Measurements from ENCODE around the gene DENND5A. TPM values are rescaled to one million over a fixed set of nuclear protein-coding genes. Genes with fewer than 3 reads are reported as not detected.

Gene DENND5A
- total RNA-seq, 2 donors from 2014 or later: 75.8 to 96.7 TPM

DNA sequence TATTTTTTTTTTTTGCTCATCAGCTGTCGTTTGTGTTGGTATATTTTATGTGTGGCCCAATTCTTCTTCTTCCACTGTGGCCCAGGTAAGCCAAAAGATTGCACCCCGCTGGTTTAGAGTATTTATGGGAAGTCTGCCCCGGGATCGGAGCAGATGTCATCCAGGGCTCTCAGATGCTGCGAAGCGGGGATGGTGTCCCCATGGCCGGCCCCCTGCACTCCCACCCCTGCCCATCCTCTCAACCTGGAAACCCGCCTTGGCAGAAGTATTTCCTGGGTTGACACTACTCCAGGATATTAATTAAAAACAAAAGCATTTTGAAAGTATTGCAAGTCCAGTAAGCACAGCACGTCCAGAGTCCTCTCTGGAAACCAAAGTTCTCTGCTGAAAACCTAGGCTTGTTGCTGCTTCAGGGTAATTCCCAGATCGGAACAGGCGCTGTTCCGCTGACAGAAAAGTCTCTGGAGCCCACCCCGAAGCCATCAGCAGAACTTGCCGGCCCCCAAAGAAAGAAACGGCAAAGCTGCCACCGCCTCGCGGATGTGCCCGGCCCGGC lies 174.6 kb downstream of the DENND5A start:
- Histone ChIP-seq H3K4me3 (peak overlapping the region; percentile 37 to 58), H3K27ac (no peak overlapping the region), H3K4me1 (peaks cover 0 to 9% of the 10 kb centered on the region in 2 donors), H3K9me3 (no peaks in the 10 kb centered on the region), H3K27me3 (peaks cover 0 to 5% of the 10 kb centered on the region in 2 donors), H3K36me3 (no peaks in the 10 kb centered on the region)
- no peak for DNase-seq (ENCODE audit: low spot score)
- TF ChIP-seq, protein P1, sequence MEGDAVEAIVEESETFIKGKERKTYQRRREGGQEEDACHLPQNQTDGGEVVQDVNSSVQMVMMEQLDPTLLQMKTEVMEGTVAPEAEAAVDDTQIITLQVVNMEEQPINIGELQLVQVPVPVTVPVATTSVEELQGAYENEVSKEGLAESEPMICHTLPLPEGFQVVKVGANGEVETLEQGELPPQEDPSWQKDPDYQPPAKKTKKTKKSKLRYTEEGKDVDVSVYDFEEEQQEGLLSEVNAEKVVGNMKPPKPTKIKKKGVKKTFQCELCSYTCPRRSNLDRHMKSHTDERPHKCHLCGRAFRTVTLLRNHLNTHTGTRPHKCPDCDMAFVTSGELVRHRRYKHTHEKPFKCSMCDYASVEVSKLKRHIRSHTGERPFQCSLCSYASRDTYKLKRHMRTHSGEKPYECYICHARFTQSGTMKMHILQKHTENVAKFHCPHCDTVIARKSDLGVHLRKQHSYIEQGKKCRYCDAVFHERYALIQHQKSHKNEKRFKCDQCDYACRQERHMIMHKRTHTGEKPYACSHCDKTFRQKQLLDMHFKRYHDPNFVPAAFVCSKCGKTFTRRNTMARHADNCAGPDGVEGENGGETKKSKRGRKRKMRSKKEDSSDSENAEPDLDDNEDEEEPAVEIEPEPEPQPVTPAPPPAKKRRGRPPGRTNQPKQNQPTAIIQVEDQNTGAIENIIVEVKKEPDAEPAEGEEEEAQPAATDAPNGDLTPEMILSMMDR (IDR thresholded peaks at IDR 0.05): no peak

DNA sequence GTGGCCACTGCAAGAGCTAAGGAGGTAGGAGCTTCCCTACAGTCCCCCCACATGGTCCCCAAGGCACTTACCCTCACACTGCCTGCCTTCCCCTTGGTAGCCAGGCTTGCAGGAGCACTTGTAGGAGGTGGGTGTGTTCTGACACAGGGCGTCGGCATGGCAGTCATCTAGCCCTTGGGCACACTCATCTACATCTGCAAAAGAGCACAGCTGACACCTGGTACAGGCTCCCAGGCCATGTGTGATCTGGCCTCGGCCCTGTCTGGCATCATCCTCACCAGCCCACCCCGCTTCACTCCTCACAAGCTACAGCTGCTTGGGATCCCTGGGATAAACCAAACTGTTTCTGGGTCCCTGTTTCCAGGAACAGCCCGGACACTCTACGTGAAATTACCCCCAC lies 175.5 kb downstream of the DENND5A start:
- TF ChIP-seq, protein P1 (IDR thresholded peaks at IDR 0.05): no peak
- Histone ChIP-seq H3K27ac (no peak overlapping the region), H3K27me3 (peaks cover 0 to 5% of the 10 kb centered on the region in 2 donors), H3K4me1 (peaks cover 0 to 9% of the 10 kb centered on the region in 2 donors), H3K9me3 (no peaks in the 10 kb centered on the region), H3K36me3 (no peaks in the 10 kb centered on the region), H3K4me3 (no peak overlapping the region)
- DNase-seq (ENCODE audit: low spot score): no peak

DNA sequence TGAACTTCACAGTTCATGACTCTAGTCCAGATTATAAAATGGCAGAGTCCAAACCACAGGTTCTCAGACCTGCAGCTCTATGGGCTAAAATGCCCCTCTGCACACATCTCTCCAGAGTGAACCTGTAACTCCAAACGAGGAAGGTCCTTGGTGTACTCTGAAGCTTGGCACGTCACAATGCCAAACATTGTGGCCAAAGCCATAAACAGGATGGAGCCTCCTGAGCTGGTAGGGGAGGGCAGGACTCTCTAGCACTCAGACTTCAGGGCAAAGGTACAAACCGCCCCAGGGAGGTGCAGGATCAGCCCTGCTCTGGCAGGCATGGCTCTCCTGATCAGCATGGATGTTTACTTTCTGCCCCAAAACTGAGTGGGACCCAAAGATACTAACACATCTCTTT lies 176.1 kb downstream of the DENND5A start:
- no peak for DNase-seq (ENCODE audit: low spot score)
- Histone ChIP-seq H3K9me3 (no peaks in the 10 kb centered on the region), H3K4me3 (no peak overlapping the region), H3K27me3 (peaks cover 0 to 5% of the 10 kb centered on the region in 2 donors), H3K4me1 (peaks cover 0 to 9% of the 10 kb centered on the region in 2 donors), H3K27ac (no peak overlapping the region), H3K36me3 (no peaks in the 10 kb centered on the region)
- TF ChIP-seq, protein P1 (IDR thresholded peaks at IDR 0.05): no peak

Small RNA genes lying within 50 kb of the gene (microRNA-seq; reads per million reads assigned to microRNA genes)
- 0 reads per million in 2 donors for gene MIR5691 (ENCODE audit: borderline number of aligned reads in 2 of 2, borderline replicate concordance in 1 of 2)

Other genes starting within 250 kb of the DENND5A start
- 1 to 10 TPM in 1 of 2 donors, under 1 TPM in 1; 0.63 to 1.6 TPM for gene SCUBE2, start 173.8 kb downstream of the DENND5A start, total RNA-seq
- 10 to 100 TPM; 16.9 to 20.4 TPM for gene TMEM41B, start 49.2 kb upstream of the DENND5A start, total RNA-seq
- gene IPO7, start 119.3 kb upstream of the DENND5A start, total RNA-seq: 100 to 1,000 TPM in 1 of 2 donors, 10 to 100 TPM in 1; 79.4 to 121 TPM
- 10 to 100 TPM; 19.0 to 22.8 TPM for gene ZNF143, start 195.7 kb upstream of the DENND5A start, total RNA-seq

Measured in right atrium auricular region (tissue), 2 donors.